A549 (cell line): ENCODE measurements around the gene CTBP2.

Source experiments
- BCL3 ChIP-seq: fragments of >200 bp; sonication (Bioruptor Twin); formaldehyde crosslinking; IDR thresholded peaks from 3 replicates; pipeline ENCODE4 v1.6.1; 2016
- CHD2 ChIP-seq: fragments of 150-350 bp; IDR thresholded peaks from 2 replicates; pipeline ENCODE4 v1.6.1; 2014; ENCODE audit warnings: low read length; ENCODE audit not compliant: partially characterized antibody
- CHD4 ChIP-seq: fragments of 200-600 bp; sonication (generic); IDR thresholded peaks from 2 replicates; pipeline ENCODE4 v1.6.1; 2016; ENCODE audit warnings: antibody characterized with exemption, mild to moderate bottlenecking, borderline replicate concordance
- CTCF ChIP-seq: fragments of >200 bp; sonication (Bioruptor Twin); formaldehyde crosslinking; IDR thresholded peaks from 3 replicates; pipeline ENCODE4 v1.5.1; 2016
- ESRRA ChIP-seq: fragments of 150-350 bp; IDR thresholded peaks from 2 replicates; pipeline ENCODE4 v1.6.1; 2014; ENCODE audit warnings: mild to moderate bottlenecking, low read length, borderline replicate concordance
- PBX3 ChIP-seq: IDR thresholded peaks from 2 replicates; pipeline ENCODE4 v1.6.1; 2012
- POLR2A ChIP-seq: IDR thresholded peaks from 2 replicates; pipeline ENCODE4 v1.6.1; 2012; ENCODE audit warnings: mild to moderate bottlenecking, low read length
- RAD21 ChIP-seq, 2 experiments: fragments of >200 bp in 1 of 2; sonication (Bioruptor Twin) in 1 of 2; formaldehyde crosslinking in 1 of 2; IDR thresholded peaks in 1 of 2; conservative IDR thresholded peaks in 1 of 2; 2 replicates in 1 of 2; 3 replicates in 1 of 2; pipeline ENCODE4 v1.6.1; 2012 to 2018; ENCODE audit warnings: inconsistent platforms in 1 of 2
- USF2 ChIP-seq: fragments of 450-650 bp; IDR thresholded peaks from 2 replicates; pipeline ENCODE4 v1.6.1; 2014; ENCODE audit warnings: antibody characterized with exemption
- ZFP36 ChIP-seq: fragments of 450-650 bp; IDR thresholded peaks from 2 replicates; pipeline ENCODE4 v1.6.1; 2014; ENCODE audit warnings: borderline replicate concordance; ENCODE audit not compliant: partially characterized antibody
- TF ChIP-seq, protein P1 (sequence below): fragments of 250-450 bp; sonication (Bioruptor Pico); IDR thresholded peaks from 2 replicates; pipeline ENCODE4 v1.5.0; 2020; ENCODE audit warnings: low read depth, mild to moderate bottlenecking, moderate library complexity
- TF ChIP-seq, protein P2 (sequence below): IDR thresholded peaks from 2 replicates; pipeline ENCODE4 v1.6.1; 2012

DNA sequence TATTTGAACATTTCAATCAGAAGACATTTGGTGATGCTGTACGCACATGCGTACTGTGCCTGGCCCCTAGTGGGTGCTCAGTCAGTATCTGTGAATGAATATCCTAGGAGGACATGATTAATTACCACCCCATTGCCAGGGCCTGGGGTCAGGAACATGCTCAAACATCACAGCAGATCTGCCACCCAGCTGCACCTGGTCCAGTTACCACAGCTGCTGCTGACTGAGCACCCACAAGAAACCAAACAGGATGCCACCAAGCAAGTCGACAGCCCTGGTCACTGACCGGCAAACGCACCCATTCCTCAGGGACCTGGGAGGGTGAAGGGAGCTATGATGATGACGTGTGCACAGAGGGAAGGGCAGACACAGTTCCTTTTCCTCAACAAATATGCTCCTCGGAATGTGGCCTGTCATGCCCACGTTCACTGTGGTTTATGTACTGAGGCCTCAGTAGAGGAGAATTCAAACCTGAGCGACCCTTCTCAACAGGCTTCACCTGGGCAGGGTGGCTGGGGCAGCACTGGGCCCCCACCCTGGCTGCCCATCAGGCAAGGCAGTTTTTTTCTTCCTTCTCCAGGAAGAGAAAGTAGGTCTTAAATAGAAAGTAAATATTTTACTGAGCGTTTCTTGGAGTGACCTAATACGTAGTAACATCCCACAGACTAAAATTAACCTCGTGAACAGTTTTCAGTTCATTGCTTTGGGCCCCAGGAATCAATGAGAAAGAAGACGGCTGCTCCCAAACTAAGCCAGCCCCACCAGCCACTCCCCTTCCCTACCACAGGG is 13.4 kb downstream of the CTBP2 start:
- no peak for TF ChIP-seq CTCF
- no peak for TF ChIP-seq POLR2A
- no peak for TF ChIP-seq PBX3
- no peak for TF ChIP-seq CHD2
- TF ChIP-seq, protein P1, sequence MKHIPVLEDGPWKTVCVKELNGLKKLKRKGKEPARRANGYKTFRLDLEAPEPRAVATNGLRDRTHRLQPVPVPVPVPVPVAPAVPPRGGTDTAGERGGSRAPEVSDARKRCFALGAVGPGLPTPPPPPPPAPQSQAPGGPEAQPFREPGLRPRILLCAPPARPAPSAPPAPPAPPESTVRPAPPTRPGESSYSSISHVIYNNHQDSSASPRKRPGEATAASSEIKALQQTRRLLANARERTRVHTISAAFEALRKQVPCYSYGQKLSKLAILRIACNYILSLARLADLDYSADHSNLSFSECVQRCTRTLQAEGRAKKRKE (CRISPR knock-in tag) = no peak
- TF ChIP-seq ZFP36 = no peak
- TF ChIP-seq, protein P2, sequence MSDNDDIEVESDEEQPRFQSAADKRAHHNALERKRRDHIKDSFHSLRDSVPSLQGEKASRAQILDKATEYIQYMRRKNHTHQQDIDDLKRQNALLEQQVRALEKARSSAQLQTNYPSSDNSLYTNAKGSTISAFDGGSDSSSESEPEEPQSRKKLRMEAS = no peak
- TF ChIP-seq USF2 = no peak
- no peak for TF ChIP-seq BCL3
- no peak for TF ChIP-seq CHD4
- TF ChIP-seq RAD21 (conservative IDR thresholded peaks at IDR 0.05 in 1 of 2, IDR thresholded peaks at IDR 0.05 in 1 of 2) = no peak
- TF ChIP-seq ESRRA = no peak
